BLaER1 (cell line): ENCODE measurements around the gene C1QTNF9.

Source experiments
- H3K27ac ChIP-seq: shearing (Covaris generic); formaldehyde crosslinking; 2 replicates; pipeline ENCODE4 v1.8.1; 2022
- H3K27me3 ChIP-seq: shearing (Covaris generic); formaldehyde crosslinking; 2 replicates; pipeline ENCODE4 v1.8.1; 2022
- H3K36me3 ChIP-seq: shearing (Covaris generic); formaldehyde crosslinking; 2 replicates; pipeline ENCODE4 v1.8.1; 2022
- H3K4me1 ChIP-seq: shearing (Covaris generic); formaldehyde crosslinking; 2 replicates; pipeline ENCODE4 v1.8.1; 2022
- H3K4me2 ChIP-seq: shearing (Covaris generic); formaldehyde crosslinking; 2 replicates; pipeline ENCODE4 v1.8.1; 2022
- H3K4me3 ChIP-seq: shearing (Covaris generic); formaldehyde crosslinking; 2 replicates; pipeline ENCODE4 v1.8.1; 2022
- H3K9ac ChIP-seq: shearing (Covaris generic); formaldehyde crosslinking; 2 replicates; pipeline ENCODE4 v1.8.1; 2022
- H3K9me3 ChIP-seq: shearing (Covaris generic); formaldehyde crosslinking; 2 replicates; pipeline ENCODE4 v1.8.1; 2022
- H4K20me1 ChIP-seq: shearing (Covaris generic); formaldehyde crosslinking; 2 replicates; pipeline ENCODE4 v1.8.1; 2022
- Cebpa-rat ChIP-seq: shearing (Covaris generic); IDR thresholded peaks from 2 replicates; pipeline ENCODE4 v1.8.1; 2022

C1QTNF9 gene

GRCh38 chr13:24280720-24281119 lies 28.7 kb upstream of the C1QTNF9 start:
- Histone ChIP-seq H3K4me2 (peak overlapping the region; percentile 56), H4K20me1 (no peaks in the 10 kb centered on the region), H3K4me1 (peaks cover 46% of the 10 kb centered on the region), H3K9ac (no peak overlapping the region; the same call in 1 of the 2 replicates), H3K9me3 (no peaks in the 10 kb centered on the region), H3K4me3 (no peak overlapping the region), H3K36me3 (peaks cover 7% of the 10 kb centered on the region; the same call in 1 of the 2 replicates), H3K27ac (peak overlapping the region; percentile 58), H3K27me3 (no peaks in the 10 kb centered on the region)
- no peak for TF ChIP-seq Cebpa-rat

- Histone ChIP-seq H3K4me3 (no peak overlapping the region), H3K9ac (no peak overlapping the region), H3K36me3 (peaks cover 13% of the 10 kb centered on the region; the same call in 1 of the 2 replicates), H3K9me3 (no peaks in the 10 kb centered on the region), H3K27ac (peak overlapping the region; percentile 58), H3K4me2 (peak overlapping the region; percentile 56), H3K4me1 (peaks cover 39% of the 10 kb centered on the region), H3K27me3 (no peaks in the 10 kb centered on the region), H4K20me1 (no peaks in the 10 kb centered on the region)
- no peak for TF ChIP-seq Cebpa-rat
Observed at GRCh38 chr13:24281188-24282008, 28.0 kb upstream of the C1QTNF9 start.

GRCh38 chr13:24282256-24282655 lies 27.1 kb upstream of the C1QTNF9 start:
- no peak for TF ChIP-seq Cebpa-rat
- Histone ChIP-seq H3K9ac (no peak overlapping the region), H4K20me1 (no peaks in the 10 kb centered on the region), H3K4me3 (no peak overlapping the region), H3K4me2 (no peak overlapping the region), H3K27me3 (no peaks in the 10 kb centered on the region), H3K27ac (no peak overlapping the region), H3K4me1 (peaks cover 35% of the 10 kb centered on the region), H3K36me3 (peaks cover 20% of the 10 kb centered on the region; the same call in 1 of the 2 replicates), H3K9me3 (no peaks in the 10 kb centered on the region)

GRCh38 chr13:24284889-24285565 lies 24.4 kb upstream of the C1QTNF9 start:
- H3K9me3 ChIP-seq = no peaks in the 10 kb centered on the region
- no peak overlapping the region for H3K4me2 ChIP-seq
- H3K9ac ChIP-seq = no peak overlapping the region
- no peak overlapping the region for H3K27ac ChIP-seq
- TF ChIP-seq Cebpa-rat = no peak
- H3K4me3 ChIP-seq = no peak overlapping the region
- peaks cover 29% of the 10 kb centered on the region for H3K36me3 ChIP-seq
- H3K4me1 ChIP-seq = peaks cover 18% of the 10 kb centered on the region
- no peaks in the 10 kb centered on the region for H3K27me3 ChIP-seq
- no peaks in the 10 kb centered on the region for H4K20me1 ChIP-seq

- Histone ChIP-seq H3K27me3 (no peaks in the 10 kb centered on the region), H3K9ac (no peak overlapping the region), H3K9me3 (no peaks in the 10 kb centered on the region), H3K4me3 (no peak overlapping the region), H3K4me2 (no peak overlapping the region), H3K27ac (no peak overlapping the region), H4K20me1 (no peaks in the 10 kb centered on the region), H3K36me3 (peaks cover 43% of the 10 kb centered on the region), H3K4me1 (peaks cover 2% of the 10 kb centered on the region; the same call in 1 of the 2 replicates)
- no peak for TF ChIP-seq Cebpa-rat
Observed at GRCh38 chr13:24286624-24287023, 22.8 kb upstream of the C1QTNF9 start.

- no peak for TF ChIP-seq Cebpa-rat
- H3K36me3 ChIP-seq = peaks cover 52% of the 10 kb centered on the region
- H3K27ac ChIP-seq = no peak overlapping the region
Observed at GRCh38 chr13:24287748-24288287, 21.6 kb upstream of the C1QTNF9 start.

GRCh38 chr13:24288870-24289269 lies 20.5 kb upstream of the C1QTNF9 start:
- H3K27me3 ChIP-seq = no peaks in the 10 kb centered on the region
- no peak overlapping the region for H3K4me2 ChIP-seq
- H3K4me1 ChIP-seq = no peaks in the 10 kb centered on the region
- no peak overlapping the region for H3K27ac ChIP-seq
- no peak for TF ChIP-seq Cebpa-rat
- peaks cover 56% of the 10 kb centered on the region for H3K36me3 ChIP-seq
- no peaks in the 10 kb centered on the region for H4K20me1 ChIP-seq
- no peaks in the 10 kb centered on the region for H3K9me3 ChIP-seq
- no peak overlapping the region for H3K4me3 ChIP-seq
- no peak overlapping the region for H3K9ac ChIP-seq

More at GRCh38 chr13:24287748-24288287, 21.6 kb upstream of the C1QTNF9 start:
- no peaks in the 10 kb centered on the region for H3K4me1 ChIP-seq
- no peaks in the 10 kb centered on the region for H3K9me3 ChIP-seq
- no peak overlapping the region for H3K4me2 ChIP-seq
- no peaks in the 10 kb centered on the region for H3K27me3 ChIP-seq
- no peaks in the 10 kb centered on the region for H4K20me1 ChIP-seq
- H3K9ac ChIP-seq = no peak overlapping the region
- no peak overlapping the region for H3K4me3 ChIP-seq

GRCh38 chr13:24290280-24290932 lies 19.0 kb upstream of the C1QTNF9 start:
- H3K4me2 ChIP-seq = no peak overlapping the region
- no peak overlapping the region for H3K4me3 ChIP-seq
- no peak overlapping the region for H3K9ac ChIP-seq
- TF ChIP-seq Cebpa-rat = no peak
- no peak overlapping the region for H3K27ac ChIP-seq
- no peaks in the 10 kb centered on the region for H3K27me3 ChIP-seq
- H4K20me1 ChIP-seq = no peaks in the 10 kb centered on the region
- no peaks in the 10 kb centered on the region for H3K4me1 ChIP-seq
- no peaks in the 10 kb centered on the region for H3K9me3 ChIP-seq
- peaks cover 62% of the 10 kb centered on the region for H3K36me3 ChIP-seq

- Histone ChIP-seq H3K4me2 (no peak overlapping the region), H3K4me3 (no peak overlapping the region), H3K4me1 (no peaks in the 10 kb centered on the region), H3K36me3 (peaks cover 66% of the 10 kb centered on the region), H3K27me3 (no peaks in the 10 kb centered on the region), H3K9me3 (no peaks in the 10 kb centered on the region), H3K9ac (no peak overlapping the region), H4K20me1 (no peaks in the 10 kb centered on the region), H3K27ac (no peak overlapping the region)
- TF ChIP-seq Cebpa-rat = no peak
Observed at GRCh38 chr13:24292481-24292880, 16.9 kb upstream of the C1QTNF9 start.
